Measurements from ENCODE around the gene ZSCAN23. TPM values are rescaled to one million over a fixed set of nuclear protein-coding genes. Genes with fewer than 3 reads are reported as not detected.

The ZSCAN23 gene
- total and polyA plus RNA-seq, 2 of the 8 experiments (the other 6 are each of a cell fraction or from before 2014, with no cell fraction given): 0.74 to 5.3 TPM

DNA sequence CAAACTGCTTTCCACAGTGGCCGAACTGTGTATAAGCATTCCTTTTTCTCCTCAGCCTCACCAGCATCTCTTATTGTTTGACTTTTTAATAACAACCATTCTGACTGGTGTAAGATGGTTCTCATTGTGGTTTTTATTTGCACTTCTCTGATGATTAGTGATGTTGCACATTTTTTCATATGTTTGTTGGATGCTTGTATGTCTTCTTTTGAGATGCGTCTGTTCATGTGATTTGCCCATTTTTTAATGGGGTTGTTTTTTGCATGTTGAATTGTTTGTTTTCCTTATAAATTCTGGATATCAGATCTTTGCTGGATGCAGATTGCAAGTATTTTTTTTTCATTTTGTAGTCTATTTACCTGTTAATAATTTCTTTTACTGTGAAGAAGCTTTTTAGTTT, 32.5 kb downstream of the ZSCAN23 start:
- TF ChIP-seq NRF1 (IDR thresholded peaks at IDR 0.05; ENCODE audit: low read depth, low read length): no peak
- no peak for TF ChIP-seq MAFK (IDR thresholded peaks at IDR 0.05; ENCODE audit: low read depth, low read length)
- no peak for TF ChIP-seq BCL11A (IDR thresholded peaks at IDR 0.05; ENCODE audit: low read depth in 2 of 2, low read length in 2 of 2)
- TF ChIP-seq CBX5 (IDR thresholded peaks at IDR 0.05; ENCODE audit: low read depth, low read length): no peak
- TF ChIP-seq ASH2L (IDR thresholded peaks at IDR 0.05; ENCODE audit: low read length): no peak
- FAIRE-seq (no peak), DNase-seq (ENCODE audit: low read depth in 1 of 2, low spot score in 2 of 2) (no peak)
- Histone ChIP-seq H3K18ac (ENCODE audit: extremely low read depth, low read length) (no peak overlapping the region), H3K23ac (ENCODE audit: insufficient read length) (no peak overlapping the region), H4K91ac (replicated peaks; ENCODE audit: insufficient read length, low read length) (no peak overlapping the region), H2BK5ac (ENCODE audit: low read depth, low read length) (no peak overlapping the region), H3K4me1 (replicated peaks in 1 of 4; ENCODE audit: control insufficient read depth in 3 of 4, insufficient read depth in 4 of 4, low read length in 3 of 4) (no peaks in the 10 kb centered on the region), H3K79me2 (ENCODE audit: control insufficient read depth in 1 of 2, insufficient read depth in 2 of 2, low read length in 2 of 2) (no peaks in the 10 kb centered on the region), H4K8ac (ENCODE audit: extremely low read depth, insufficient read depth, low read length) (no peak overlapping the region), H3K27me3 (replicated peaks in 1 of 4; ENCODE audit: control insufficient read depth in 3 of 4, extremely low read depth in 1 of 4, insufficient read depth in 3 of 4, low read length in 3 of 4) (no peaks in the 10 kb centered on the region), H3K4me3 (ENCODE audit: extremely low read depth in 1 of 4, insufficient read depth in 2 of 4, low read depth in 3 of 4, low read length in 4 of 4) (no peak overlapping the region), H2BK20ac (ENCODE audit: low read length) (no peak overlapping the region), H3K27ac (ENCODE audit: low read depth, low read length) (no peak overlapping the region), H2AK5ac (ENCODE audit: low read depth, low read length) (no peak overlapping the region), H4K20me1 (replicated peaks in 1 of 2; ENCODE audit: control insufficient read depth in 1 of 2, insufficient read depth in 2 of 2, low read length in 2 of 2) (no peaks in the 10 kb centered on the region), H3K4me2 (ENCODE audit: insufficient read depth in 1 of 2, low read depth in 2 of 2, low read length in 2 of 2) (no peak overlapping the region), H3K79me1 (ENCODE audit: low read depth, low read length) (no peaks in the 10 kb centered on the region), H3K36me3 (ENCODE audit: control insufficient read depth in 2 of 4, insufficient read depth in 4 of 4, low read length in 3 of 4) (no peaks in the 10 kb centered on the region), H2BK12ac (ENCODE audit: low read depth, low read length) (no peak overlapping the region), H3K56ac (replicated peaks; ENCODE audit: insufficient read length, low read depth, low read length) (no peak overlapping the region), H3K9ac (replicated peaks in 1 of 4; ENCODE audit: extremely low read depth in 1 of 4, low read depth in 3 of 4, low read length in 3 of 4) (no peak overlapping the region), H2BK120ac (replicated peaks; ENCODE audit: low read depth, low read length) (no peak overlapping the region), H3K23me2 (ENCODE audit: low read depth, low read length) (no peaks in the 10 kb centered on the region), H3K4ac (replicated peaks; ENCODE audit: insufficient read length, low read depth, low read length) (no peak overlapping the region), H4K5ac (ENCODE audit: insufficient read length, low read depth, low read length) (no peak overlapping the region), H3K9me3 (ENCODE audit: insufficient read depth in 2 of 2, low read depth in 1 of 2, low read length in 1 of 2) (no peaks in the 10 kb centered on the region), H3K14ac (ENCODE audit: insufficient read length) (no peak overlapping the region), H2BK15ac (ENCODE audit: low read length) (no peak overlapping the region), H2AFZ (ENCODE audit: low read length) (no peak overlapping the region)
- POLR2A ChIA-PET (ENCODE audit: partially characterized antibody): no interaction called here
- 96% methylated on average over 2 of the region's 2 CpGs; no CpG with 5 or more reads in 1 of the 2 experiments for WGBS, 2 experiments (ENCODE audit: extremely low coverage in 1 of 2, insufficient coverage in 1 of 2, insufficient read length in 1 of 2, insufficient replicate concordance in 2 of 2, low coverage in 1 of 2, low lambda C conversion rate in 2 of 2, missing lambda C conversion rate in 1 of 2)
- CTCF ChIA-PET (ENCODE audit: partially characterized antibody): interaction anchor here (0.6 to 0.8 kb wide), 2 partner anchors 15 to 44 kb away, joined by 3 read pairs; no protein-coding TSS in a partner anchor

All from H1 (cell line).